ENCODE results near the gene F12. TPM values are rescaled to one million over a fixed set of nuclear protein-coding genes. Genes with fewer than 3 reads are reported as not detected.

The F12 gene
- polyA plus RNA-seq, 3 donors: 1.4 to 5.5 (median 1.5) TPM

GRCh38 chr5:177427211-177427822, 18.0 kb upstream of the F12 start:
- TF ChIP-seq CTCF (IDR thresholded peaks at IDR 0.05): no peak
- peak overlapping the region; percentile 80 to 99 (median 95) for H3K4me3 ChIP-seq (replicated peaks in 1 of 3; ENCODE audit: low read depth in 2 of 3, low read length in 3 of 3)
- peak overlapping the region; percentile 98 for H3K9ac ChIP-seq (ENCODE audit: insufficient read depth, low read length, poor library complexity, severe bottlenecking)
- peak overlapping the region; percentile 99 to 100 (median 99) for H3K27ac Mint-ChIP-seq
- peak overlapping the region; percentile 95 for H3K4me3 Mint-ChIP-seq
- H3K4me1 ChIP-seq (ENCODE audit: control insufficient read depth in 1 of 2, insufficient read depth in 2 of 2, low read length in 2 of 2): peaks cover 61 to 68% of the 10 kb centered on the region in 2 donors
- H3K36me3 Mint-ChIP-seq: peaks cover 16 to 43% of the 10 kb centered on the region in 2 donors
- peak overlapping the region; percentile 100 for H3K4me2 ChIP-seq (replicated peaks; ENCODE audit: extremely low read depth, low read length, poor library complexity, severe bottlenecking)
- H3K9me3 ChIP-seq (replicated peaks in 1 of 2; ENCODE audit: control insufficient read depth in 1 of 2, insufficient read depth in 1 of 2, low read length in 2 of 2): no peaks in the 10 kb centered on the region
- H3K4me1 Mint-ChIP-seq: peaks cover 56% of the 10 kb centered on the region
- H3K27ac ChIP-seq (ENCODE audit: low read depth in 1 of 2, low read length in 2 of 2): peak overlapping the region; percentile 98 to 100
- no peaks in the 10 kb centered on the region for H3K27me3 ChIP-seq (ENCODE audit: control insufficient read depth in 2 of 2, insufficient read depth in 2 of 2, low read length in 2 of 2)
- H3K27me3 Mint-ChIP-seq (ENCODE audit: low read depth in 3 of 3): peaks cover 0 to 1% (median 0%) of the 10 kb centered on the region in 3 donors
- peaks cover 0 to under 1% (median 0%) of the 10 kb centered on the region in 7 donors for H3K9me3 Mint-ChIP-seq
- DNase-seq: peak in 1 of 3 donors; percentile 41
- H3K79me2 ChIP-seq (ENCODE audit: insufficient read depth, low read length): peaks cover 53% of the 10 kb centered on the region
- H2AFZ ChIP-seq (ENCODE audit: insufficient read depth, low read depth, low read length, poor library complexity, severe bottlenecking): no peak overlapping the region
- H4K20me1 ChIP-seq (ENCODE audit: insufficient read depth, low read length): peaks cover 31% of the 10 kb centered on the region
- peaks cover 18 to 25% of the 10 kb centered on the region in 2 donors for H3K36me3 ChIP-seq (replicated peaks in 1 of 2; ENCODE audit: control insufficient read depth in 1 of 2, insufficient read depth in 2 of 2, low read length in 2 of 2)
- intact Hi-C loops (cut with micrococcal nuclease): loop anchor here (2.0 to 5.0 kb wide), 3 partner anchors 27 to 67 kb away; no protein-coding TSS in a partner anchor
- 2% methylated on average over 11 of the region's 11 CpGs for WGBS (ENCODE audit: insufficient coverage)

DNA sequence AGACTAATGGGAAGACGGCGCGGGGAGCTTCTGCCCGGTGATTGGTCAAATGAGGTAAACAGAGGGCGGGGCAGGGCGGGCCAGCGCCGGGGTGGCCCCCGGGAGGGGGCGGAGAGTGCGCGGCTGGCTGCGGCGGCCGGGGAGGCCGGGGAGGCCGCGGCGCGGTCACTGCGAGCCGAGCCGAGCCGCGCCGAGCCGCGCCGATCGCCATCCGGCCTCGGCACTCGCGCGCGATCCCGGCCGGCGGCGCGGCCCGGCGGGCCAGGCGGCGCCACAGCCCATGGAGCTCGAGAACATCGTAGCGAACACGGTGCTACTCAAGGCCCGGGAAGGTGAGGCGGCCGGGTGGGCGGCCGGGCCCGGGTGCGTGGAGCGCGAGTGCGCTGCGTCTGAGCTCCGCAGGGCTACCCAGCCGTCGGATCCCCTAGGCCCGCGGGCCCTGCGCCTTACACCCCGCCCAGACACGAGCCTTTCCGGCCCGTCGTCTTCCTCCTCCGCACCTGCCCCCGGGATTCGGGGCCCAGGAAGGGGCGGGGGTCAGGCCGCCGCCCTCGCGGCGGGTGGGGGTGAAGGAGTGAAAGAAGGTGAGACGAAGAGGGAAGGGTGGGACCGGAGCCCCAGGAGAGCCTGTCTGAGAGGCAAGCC, 17.3 kb upstream of the F12 start, which contains the start of gene GRK6:
Gene GRK6 (plus strand): TSS at position 111 of the 645 bp plus-strand sequence. CDS start 170 bp downstream, at position 281.
- H3K4me3 ChIP-seq (replicated peaks in 1 of 3; ENCODE audit: low read depth in 2 of 3, low read length in 3 of 3): peak within 1 kb of the TSS; percentile 80 to 99 (median 95)
- H3K36me3 ChIP-seq (replicated peaks in 1 of 2; ENCODE audit: control insufficient read depth in 1 of 2, insufficient read depth in 2 of 2, low read length in 2 of 2): peaks cover 12 to 19% of the 10 kb centered on the region in 2 donors
- H2AFZ ChIP-seq (ENCODE audit: insufficient read depth, low read depth, low read length, poor library complexity, severe bottlenecking): peak within 1 kb of the TSS; percentile 81
- Mint-ChIP-seq H3K4me3 (peak within 1 kb of the TSS; percentile 95), H3K27me3 (ENCODE audit: low read depth in 3 of 3) (peaks cover 0 to 1% (median 0%) of the 10 kb centered on the region in 3 donors), H3K27ac (peak within 1 kb of the TSS; percentile 99 to 100 (median 99)), H3K36me3 (peaks cover 15 to 36% of the 10 kb centered on the region in 2 donors), H3K9me3 (peaks cover 0 to 4% (median 0%) of the 10 kb centered on the region in 7 donors), H3K4me1 (peaks cover 57% of the 10 kb centered on the region)
- peak within 1 kb of the TSS; percentile 98 for H3K9ac ChIP-seq (ENCODE audit: insufficient read depth, low read length, poor library complexity, severe bottlenecking)
- under 1% methylated on average over 75 of the region's 82 CpGs for WGBS (ENCODE audit: insufficient coverage)
- H3K4me2 ChIP-seq (replicated peaks; ENCODE audit: extremely low read depth, low read length, poor library complexity, severe bottlenecking): peak within 1 kb of the TSS; percentile 100
- H3K79me2 ChIP-seq (ENCODE audit: insufficient read depth, low read length): peaks cover 47% of the 10 kb centered on the region
- peak within 1 kb of the TSS; percentile 98 to 100 for H3K27ac ChIP-seq (ENCODE audit: low read depth in 1 of 2, low read length in 2 of 2)
- DNase-seq: no peak
- peaks cover 25% of the 10 kb centered on the region for H4K20me1 ChIP-seq (ENCODE audit: insufficient read depth, low read length)
- H3K4me1 ChIP-seq (ENCODE audit: control insufficient read depth in 1 of 2, insufficient read depth in 2 of 2, low read length in 2 of 2): peaks cover 55 to 61% of the 10 kb centered on the region in 2 donors
- intact Hi-C loops (cut with micrococcal nuclease): loop anchor here (2.0 to 5.0 kb wide), 3 partner anchors 28 to 68 kb away; no protein-coding TSS in a partner anchor
- TF ChIP-seq CTCF (IDR thresholded peaks at IDR 0.05): no peak
- no peaks in the 10 kb centered on the region for H3K9me3 ChIP-seq (replicated peaks in 1 of 2; ENCODE audit: control insufficient read depth in 1 of 2, insufficient read depth in 1 of 2, low read length in 2 of 2)
- no peaks in the 10 kb centered on the region for H3K27me3 ChIP-seq (ENCODE audit: control insufficient read depth in 2 of 2, insufficient read depth in 2 of 2, low read length in 2 of 2)
